HepG2 (cell line): ENCODE measurements around the gene PRMT2. TPM values are rescaled to one million over a fixed set of nuclear protein-coding genes. Genes with fewer than 3 reads are reported as not detected.
A peak's percentile ranks its signal among the peaks of the same experiment; 100 is the strongest.

Experiments
- BRCA1 ChIP-seq: sonication (generic); formaldehyde crosslinking; IDR thresholded peaks from 2 replicates; pipeline ENCODE4 v1.4.0; 2020; ENCODE audit warnings: missing genetic modification reagents
- CHD4 ChIP-seq: fragments of 200-600 bp; sonication (generic); IDR thresholded peaks from 2 replicates; pipeline ENCODE4 v1.7.0; 2017; ENCODE audit warnings: mild to moderate bottlenecking, low read length, borderline replicate concordance
- FOXK1 ChIP-seq: sonication (generic); formaldehyde crosslinking; IDR thresholded peaks from 2 replicates; pipeline ENCODE4 v1.4.0; 2020; ENCODE audit warnings: low read depth, missing genetic modification reagents, borderline replicate concordance
- HNF4A ChIP-seq: sonication (generic); formaldehyde crosslinking; IDR thresholded peaks from 2 replicates; pipeline ENCODE4 v1.4.0; 2020; ENCODE audit warnings: missing genetic modification reagents
- JARID2 ChIP-seq: sonication (generic); formaldehyde crosslinking; IDR thresholded peaks from 2 replicates; pipeline ENCODE4 v1.8.1; 2023; ENCODE audit warnings: missing genetic modification reagents, inconsistent platforms; ENCODE audit not compliant: insufficient replicate concordance
- MBD4 ChIP-seq: IDR thresholded peaks from 2 replicates; pipeline ENCODE4 v1.6.1; 2012; ENCODE audit warnings: low read length, inconsistent platforms, borderline replicate concordance
- MEIS1 ChIP-seq: sonication (generic); formaldehyde crosslinking; IDR thresholded peaks from 2 replicates; pipeline ENCODE4 v1.9.0; 2021; ENCODE audit warnings: mild to moderate bottlenecking, missing genetic modification reagents, moderate library complexity, borderline replicate concordance
- MTF1 ChIP-seq: sonication (generic); formaldehyde crosslinking; IDR thresholded peaks from 2 replicates; pipeline ENCODE4 v1.5.0; 2020; ENCODE audit warnings: missing genetic modification reagents
- MTF2 ChIP-seq: sonication (generic); formaldehyde crosslinking; IDR thresholded peaks from 2 replicates; pipeline ENCODE4 v1.5.0; 2020; ENCODE audit warnings: missing genetic modification reagents, borderline replicate concordance
- NFE2L2 ChIP-seq: fragments of 150-350 bp; IDR thresholded peaks from 2 replicates; pipeline ENCODE4 v1.6.1; 2014; ENCODE audit warnings: low read length
- SKI ChIP-seq: fragments of 450-650 bp; IDR thresholded peaks from one replicate; pipeline ENCODE4 v1.6.1; 2018; ENCODE audit warnings: mild to moderate bottlenecking; ENCODE audit not compliant: partially characterized antibody
- TBX3 ChIP-seq: fragments of 450-650 bp; IDR thresholded peaks from 2 replicates; pipeline ENCODE4 v1.6.1; 2017; ENCODE audit warnings: antibody characterized with exemption, mild to moderate bottlenecking, inconsistent platforms, borderline replicate concordance
- YEATS4 ChIP-seq: sonication (generic); formaldehyde crosslinking; IDR thresholded peaks from 2 replicates; pipeline ENCODE4 v1.4.0; 2020; ENCODE audit warnings: missing genetic modification reagents, borderline replicate concordance
- ZBTB7A ChIP-seq: sonication (generic); formaldehyde crosslinking; IDR thresholded peaks from 2 replicates; pipeline ENCODE4 v1.8.0; 2022; ENCODE audit warnings: mild to moderate bottlenecking, missing genetic modification reagents
- ZC3H4 ChIP-seq: sonication (generic); formaldehyde crosslinking; IDR thresholded peaks from 2 replicates; pipeline ENCODE4 v1.4.0; 2020; ENCODE audit warnings: missing genetic modification reagents, borderline replicate concordance
- ZFAT ChIP-seq: sonication (generic); formaldehyde crosslinking; conservative IDR thresholded peaks from 2 replicates; pipeline ENCODE4 v1.8.1; 2023; ENCODE audit warnings: missing genetic modification reagents, inconsistent platforms
- ZFP90 ChIP-seq: sonication (generic); formaldehyde crosslinking; IDR thresholded peaks from 2 replicates; pipeline ENCODE4 v1.8.0; 2022; ENCODE audit warnings: missing genetic modification reagents, mild to moderate bottlenecking, inconsistent platforms, borderline replicate concordance
- ZIK1 ChIP-seq: sonication (generic); formaldehyde crosslinking; IDR thresholded peaks from 2 replicates; pipeline ENCODE4 v1.5.0; 2020; ENCODE audit warnings: mild to moderate bottlenecking, low read depth, missing genetic modification reagents, borderline replicate concordance
- ZNF274 ChIP-seq: sonication (generic); formaldehyde crosslinking; IDR thresholded peaks from 2 replicates; pipeline ENCODE4 v1.5.1; 2020; ENCODE audit warnings: mild to moderate bottlenecking, missing genetic modification reagents
- ZNF333 ChIP-seq: sonication (generic); formaldehyde crosslinking; IDR thresholded peaks from 2 replicates; pipeline ENCODE4 v1.4.0; 2020; ENCODE audit warnings: mild to moderate bottlenecking, missing genetic modification reagents, borderline replicate concordance
- ZNF343 ChIP-seq: sonication (generic); formaldehyde crosslinking; IDR thresholded peaks from 2 replicates; pipeline ENCODE4 v1.4.0; 2020; ENCODE audit warnings: mild to moderate bottlenecking, missing genetic modification reagents
- ZNF451 ChIP-seq: sonication (generic); formaldehyde crosslinking; IDR thresholded peaks from 2 replicates; pipeline ENCODE4 v1.5.0; 2020; ENCODE audit warnings: mild to moderate bottlenecking, missing genetic modification reagents
- ZNF547 ChIP-seq: sonication (generic); formaldehyde crosslinking; IDR thresholded peaks from 2 replicates; pipeline ENCODE4 v1.5.1; 2020; ENCODE audit warnings: mild to moderate bottlenecking, missing genetic modification reagents
- ZNF569 ChIP-seq: sonication (generic); formaldehyde crosslinking; IDR thresholded peaks from 2 replicates; pipeline ENCODE4 v1.5.0; 2020; ENCODE audit warnings: mild to moderate bottlenecking, missing genetic modification reagents, moderate library complexity, borderline replicate concordance
- ZNF616 ChIP-seq: sonication (generic); formaldehyde crosslinking; IDR thresholded peaks from 2 replicates; pipeline ENCODE4 v1.5.0; 2020; ENCODE audit warnings: low read depth, mild to moderate bottlenecking, missing genetic modification reagents
- ZNF781 ChIP-seq: sonication (generic); formaldehyde crosslinking; IDR thresholded peaks from 2 replicates; pipeline ENCODE4 v1.5.1; 2020; ENCODE audit warnings: borderline replicate concordance, mild to moderate bottlenecking, missing genetic modification reagents; ENCODE audit errors: not compliant biosample characterization
- ZNF790 ChIP-seq: sonication (generic); formaldehyde crosslinking; IDR thresholded peaks from 2 replicates; pipeline ENCODE4 v1.8.0; 2022; ENCODE audit warnings: missing genetic modification reagents, mild to moderate bottlenecking, borderline replicate concordance
- ZNF891 ChIP-seq: sonication (generic); formaldehyde crosslinking; IDR thresholded peaks from 2 replicates; pipeline ENCODE4 v1.5.0; 2020; ENCODE audit warnings: mild to moderate bottlenecking, missing genetic modification reagents
- polyA plus RNA-seq, 8 experiments: library from polyadenylated mRNA; depleted of rRNA in 3 of 8; stranded (reverse) in 7 of 8; unstranded in 1 of 8; fragments of >200 nt; fragmentation: Illumina TruSeq in 4 of 8; extraction: Trizol in 4 of 8; gene quantifications; 2 replicates each; pipeline versions ENCODE4 v1.2.1 to v1.2.3, GENCODE V29; 2011 to 2016; ENCODE audit warnings: low read depth in 4 of 8, missing spikeins in 1 of 8, mixed read lengths in 1 of 8; ENCODE audit not compliant: insufficient read depth in 1 of 8
- total RNA-seq, 5 experiments: library from RNA; depleted of rRNA; stranded (reverse); fragments of >200 nt; fragmentation: Illumina TruSeq; extraction: Trizol; gene quantifications; 2 replicates each; pipeline ENCODE4 v1.2.3, GENCODE V29; 2016; ENCODE audit warnings: low read depth in 1 of 5
- TF ChIP-seq, protein P1 (sequence below): sonication (generic); formaldehyde crosslinking; IDR thresholded peaks from 2 replicates; pipeline ENCODE4 v1.8.1; 2023; ENCODE audit warnings: mild to moderate bottlenecking, inconsistent platforms, moderate library complexity, missing genetic modification reagents, borderline replicate concordance

Gene PRMT2
- total and polyA plus RNA-seq, 2 of the 13 experiments (the other 11 are each of a cell fraction or from before 2014, with no cell fraction given), result 54.4 to 78.8 TPM

DNA sequence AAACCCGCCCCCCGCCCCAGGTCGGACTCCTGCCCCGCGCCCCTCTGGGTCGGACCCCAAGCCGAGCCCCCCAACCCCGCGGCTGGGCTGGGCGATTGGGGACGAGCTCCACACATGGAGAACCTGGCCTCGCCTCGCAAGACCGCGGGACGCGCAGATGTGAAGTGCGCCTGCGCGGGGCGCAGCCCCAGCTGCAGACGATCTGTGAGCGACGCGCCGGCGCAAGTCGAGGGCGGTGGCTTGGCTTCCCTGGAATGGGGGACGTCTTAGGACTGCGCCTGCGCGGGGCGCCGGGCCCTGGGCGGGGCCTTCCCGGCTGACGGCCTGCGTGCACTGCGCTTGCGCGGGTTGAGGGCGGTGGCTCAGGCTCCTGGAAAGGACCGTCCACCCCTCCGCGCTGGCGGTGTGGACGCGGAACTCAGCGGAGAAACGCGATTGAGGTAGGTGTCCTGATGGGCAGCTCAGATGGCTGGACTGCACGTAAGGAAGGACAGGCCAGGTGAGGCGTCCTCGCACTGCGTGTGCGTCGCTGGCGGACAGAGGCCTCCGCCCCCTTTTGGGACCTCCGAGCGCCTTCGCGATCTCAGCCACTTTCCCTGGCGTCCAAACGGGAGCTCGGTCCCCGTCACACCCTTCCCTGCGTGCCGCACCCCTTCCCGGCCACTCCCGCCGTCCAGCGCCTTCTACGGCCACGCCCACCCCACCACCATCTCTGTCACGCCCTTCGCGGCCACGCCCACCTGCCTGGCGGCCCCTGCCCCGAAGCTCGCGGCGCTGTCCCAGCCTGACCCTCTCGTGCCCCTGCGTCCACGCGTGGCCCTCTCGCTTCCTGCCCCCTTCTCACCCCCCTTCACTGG lies at the start of gene PRMT2 (continued):
- peak; percentile 92; the same call in 1 of the 2 replicates for TF ChIP-seq ZNF333 (CRISPR knock-in tag)
- TF ChIP-seq ZNF569 (CRISPR knock-in tag), result no peak
- peak; percentile 92; the same call in 1 of the 2 replicates for TF ChIP-seq ZNF547 (CRISPR knock-in tag)
- no peak for TF ChIP-seq ZC3H4
- TF ChIP-seq TBX3, result peak; percentile 51; the same call in 1 of the 2 replicates
- TF ChIP-seq, protein P1, sequence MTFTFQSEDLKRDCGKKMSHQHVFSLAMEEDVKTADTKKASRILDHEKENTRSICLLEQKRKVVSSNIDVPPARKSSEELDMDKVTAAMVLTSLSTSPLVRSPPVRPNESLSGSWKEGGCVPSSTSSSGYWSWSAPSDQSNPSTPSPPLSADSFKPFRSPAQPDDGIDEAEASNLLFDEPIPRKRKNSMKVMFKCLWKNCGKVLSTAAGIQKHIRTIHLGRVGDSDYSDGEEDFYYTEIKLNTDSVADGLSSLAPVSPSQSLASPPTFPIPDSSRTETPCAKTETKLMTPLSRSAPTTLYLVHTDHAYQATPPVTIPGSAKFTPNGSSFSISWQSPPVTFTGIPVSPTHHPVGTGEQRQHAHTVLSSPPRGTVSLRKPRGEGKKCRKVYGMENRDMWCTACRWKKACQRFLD (CRISPR knock-in tag), result 0 out of 2 replicates have a peak, but pooled peaks have one; percentile 53
- TF ChIP-seq ZNF616 (CRISPR knock-in tag), result peak; percentile 90; the same call in 1 of the 2 replicates
- TF ChIP-seq FOXK1, result peak; percentile 9; the same call in 1 of the 2 replicates
- TF ChIP-seq JARID2 (CRISPR knock-in tag), result peak; percentile 33
- TF ChIP-seq NFE2L2, result no peak
- no peak for TF ChIP-seq CHD4
- peak; percentile 37 for TF ChIP-seq SKI
- peak; percentile 88 for TF ChIP-seq ZNF451 (CRISPR knock-in tag)
- TF ChIP-seq YEATS4, result peak; percentile 86
- no peak for TF ChIP-seq MBD4
- TF ChIP-seq ZBTB7A (CRISPR knock-in tag), result peak; percentile 45; the same call in 1 of the 2 replicates
- no peak for TF ChIP-seq MTF1
- TF ChIP-seq ZNF343, result peak; percentile 93
- TF ChIP-seq MTF2 (CRISPR knock-in tag), result no peak
- TF ChIP-seq ZNF274, result peak; percentile 93
- TF ChIP-seq ZFAT, result no peak
- peak; percentile 42 for TF ChIP-seq ZNF781 (CRISPR knock-in tag)
- TF ChIP-seq ZFP90 (CRISPR knock-in tag), result peak; percentile 65; the same call in 1 of the 2 replicates
- TF ChIP-seq ZNF891 (CRISPR knock-in tag), result peak; percentile 97
- TF ChIP-seq HNF4A, result no peak
- TF ChIP-seq ZNF790 (CRISPR knock-in tag), result peak; percentile 73; the same call in 1 of the 2 replicates
- TF ChIP-seq BRCA1, result no peak
- peak; percentile 77 for TF ChIP-seq ZIK1 (CRISPR knock-in tag)
- peak; percentile 95 for TF ChIP-seq MEIS1 (CRISPR knock-in tag)
